HG03469 (cell line): ENCODE data around the gene BTN1A1.

Experiments used
- ATAC-seq: cut with Tn5 transposase; IDR thresholded peaks from one replicate; pipeline ENCODE4 v1.9.1; 2021; ENCODE audit warnings: mild to moderate bottlenecking, moderate library complexity, moderate number of reproducible peaks; ENCODE audit not compliant: unreplicated experiment

The BTN1A1 gene

GRCh38 chr6:26556263-26557070, 56.4 kb downstream of the BTN1A1 start:
- no peak for ATAC-seq
